Measurements from ENCODE around the gene RBM48. TPM values are rescaled to one million over a fixed set of nuclear protein-coding genes. Genes with fewer than 3 reads are reported as not detected.

RBM48 gene
- total and polyA plus RNA-seq, 7 experiments from 2014 or later = 16.9 to 42.7 (median 37.8) TPM

DNA sequence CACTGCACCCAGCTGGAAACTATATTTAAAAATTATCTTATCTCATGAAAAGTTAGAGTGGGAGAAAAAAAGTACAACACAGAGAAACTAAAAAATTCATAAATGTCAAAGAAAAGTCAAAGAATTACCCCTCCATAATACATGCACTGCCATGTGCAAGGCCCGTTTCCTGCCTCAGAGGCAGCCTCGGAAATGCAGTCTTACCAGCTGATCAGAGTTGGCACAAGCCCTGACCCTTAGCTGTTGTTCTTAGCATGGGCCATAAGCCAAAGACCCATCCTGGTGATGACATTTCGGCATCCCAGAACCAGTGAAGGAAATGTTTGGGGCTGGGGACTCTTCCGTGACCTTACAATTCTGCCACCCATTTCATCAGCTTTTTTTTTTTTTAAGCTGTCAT lies 21.6 kb downstream of the RBM48 start:
- ChIA-PET CTCF (no interaction called here), POLR2A (interaction anchor here (1.2 kb wide), 1 partner anchor 22 kb away, joined by 3 read pairs; the partner anchor contains the start of genes PEX1 and RBM48)
- Mint-ChIP-seq H3K4me1 (no peaks in the 10 kb centered on the region), H3K36me3 (no peaks in the 10 kb centered on the region), H3K27me3 (peaks cover 0 to 6% (median 0%) of the 10 kb centered on the region in 5 donors), H3K27ac (no peak overlapping the region), H3K9me3 (no peaks in the 10 kb centered on the region), H3K4me3 (no peak overlapping the region)
- H3K27me3 ChIP-seq (ENCODE audit: control insufficient read depth in 2 of 2, insufficient read depth in 2 of 2, low read length in 2 of 2) = no peaks in the 10 kb centered on the region
- DNase-seq = no peak
- intact Hi-C loops (cut with micrococcal nuclease) = no loop called here
- H3K9me3 ChIP-seq (ENCODE audit: control insufficient read depth in 2 of 3, low read length in 3 of 3) = no peaks in the 10 kb centered on the region
- H3K36me3 ChIP-seq (ENCODE audit: control insufficient read depth in 2 of 3, insufficient read depth in 3 of 3, low read length in 3 of 3) = no peaks in the 10 kb centered on the region
- no peak overlapping the region for H3K27ac ChIP-seq (ENCODE audit: low read depth, low read length)
- H3K4me3 ChIP-seq (ENCODE audit: low read length) = no peak overlapping the region
- H3K4me1 ChIP-seq (ENCODE audit: control insufficient read depth in 2 of 2, insufficient read depth in 2 of 2, low read length in 2 of 2) = no peaks in the 10 kb centered on the region
- no peak for ATAC-seq

DNA sequence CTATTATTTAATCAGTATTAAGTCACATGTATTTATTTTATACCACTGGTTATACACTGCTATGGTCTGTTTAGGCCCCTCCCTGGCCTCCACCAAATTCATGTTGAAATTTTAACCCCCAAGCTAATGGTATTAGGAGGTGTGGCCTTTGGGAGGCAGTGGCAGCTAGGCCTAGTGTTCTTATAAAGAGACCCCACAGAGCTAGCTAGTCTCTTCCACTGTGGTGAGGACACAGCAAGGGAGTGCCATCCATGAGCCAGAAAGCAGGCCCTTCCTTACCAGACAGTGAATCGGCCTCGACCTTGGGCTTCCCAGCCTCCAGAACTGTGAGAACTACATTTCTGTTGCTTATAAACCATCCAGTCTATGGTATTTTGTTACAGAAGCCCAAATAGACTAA lies 28.7 kb downstream of the RBM48 start:
- CTCF ChIA-PET = no interaction called here
- peaks cover 0 to 5% (median 2%) of the 10 kb centered on the region in 5 donors for H3K36me3 Mint-ChIP-seq
- POLR2A ChIA-PET = no interaction called here

DNA sequence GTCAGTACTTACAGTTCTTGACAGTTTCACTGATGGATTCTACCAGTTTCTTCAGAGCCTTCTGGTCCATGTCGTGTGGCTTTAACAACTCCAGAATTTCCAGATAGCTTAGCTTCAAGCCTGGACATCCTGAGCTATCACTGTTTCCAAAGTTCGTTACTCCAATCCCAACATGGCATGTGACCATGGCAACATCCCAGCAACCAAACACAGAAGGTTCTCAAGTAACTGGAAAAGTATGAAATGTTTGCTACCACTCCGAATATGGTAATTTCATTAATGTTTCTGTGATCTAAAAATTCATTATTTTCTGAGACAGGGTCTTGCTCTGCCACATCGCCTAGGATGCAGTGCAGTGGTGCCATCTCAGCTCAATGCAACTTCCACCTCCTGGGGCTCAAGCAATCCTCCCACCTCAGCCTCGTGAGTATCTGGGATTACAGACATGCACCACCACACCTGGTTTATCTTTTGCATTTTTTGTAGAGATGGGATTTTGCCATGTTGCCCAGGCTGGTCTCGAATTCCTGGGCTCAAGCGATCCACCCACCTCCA lies 29.3 kb downstream of the RBM48 start:
- intact Hi-C loops (cut with micrococcal nuclease) = no loop called here

More for the DNA sequence above, 28.7 kb downstream of the RBM48 start:
- no peaks in the 10 kb centered on the region for H3K27me3 ChIP-seq (ENCODE audit: control insufficient read depth in 2 of 2, insufficient read depth in 2 of 2, low read length in 2 of 2)
- H3K27ac ChIP-seq (ENCODE audit: low read depth, low read length) = no peak overlapping the region
- H3K9me3 ChIP-seq (ENCODE audit: control insufficient read depth in 2 of 3, low read length in 3 of 3) = no peaks in the 10 kb centered on the region
- intact Hi-C loops (cut with micrococcal nuclease) = no loop called here
- Mint-ChIP-seq H3K9me3 (no peaks in the 10 kb centered on the region), H3K27ac (peak overlapping the region in 2 of 9 donors; percentile 43 to 62), H3K4me1 (no peaks in the 10 kb centered on the region), H3K4me3 (no peak overlapping the region), H3K27me3 (no peaks in the 10 kb centered on the region)
- H3K4me3 ChIP-seq (ENCODE audit: low read length) = no peak overlapping the region
- H3K36me3 ChIP-seq (ENCODE audit: control insufficient read depth in 2 of 3, insufficient read depth in 3 of 3, low read length in 3 of 3) = peaks cover 0 to 9% (median 4%) of the 10 kb centered on the region in 3 experiments
- no peak for ATAC-seq
- no peaks in the 10 kb centered on the region for H3K4me1 ChIP-seq (ENCODE audit: control insufficient read depth in 2 of 2, insufficient read depth in 2 of 2, low read length in 2 of 2)
- DNase-seq = no peak

DNA sequence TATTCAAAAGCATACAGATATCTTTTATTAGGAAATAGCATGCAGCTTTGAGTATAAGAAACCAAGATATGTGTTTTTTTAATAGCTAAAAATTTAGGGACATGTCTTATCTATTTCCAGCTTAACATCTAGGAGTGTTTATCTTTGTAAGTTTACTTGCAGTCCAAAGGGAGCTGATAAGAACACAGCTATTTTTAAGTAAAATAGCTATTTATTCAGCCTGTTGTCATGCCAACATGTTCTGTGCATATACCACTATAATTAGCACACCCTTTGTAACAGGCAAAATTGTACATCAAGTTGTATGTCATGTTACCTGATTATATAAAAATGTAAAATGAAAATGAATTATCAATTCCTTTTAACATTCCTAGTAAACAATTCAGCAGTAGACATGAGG lies 32.0 kb downstream of the RBM48 start:
- Histone ChIP-seq H3K4me3 (ENCODE audit: low read length) (no peak overlapping the region), H3K9me3 (ENCODE audit: control insufficient read depth in 2 of 3, low read length in 3 of 3) (no peaks in the 10 kb centered on the region), H3K36me3 (ENCODE audit: control insufficient read depth in 2 of 3, insufficient read depth in 3 of 3, low read length in 3 of 3) (peaks cover 0 to 38% (median 9%) of the 10 kb centered on the region in 3 experiments), H3K4me1 (ENCODE audit: control insufficient read depth in 2 of 2, insufficient read depth in 2 of 2, low read length in 2 of 2) (no peaks in the 10 kb centered on the region), H3K27me3 (ENCODE audit: control insufficient read depth in 2 of 2, insufficient read depth in 2 of 2, low read length in 2 of 2) (no peaks in the 10 kb centered on the region), H3K27ac (ENCODE audit: low read depth, low read length) (no peak overlapping the region)
- Mint-ChIP-seq H3K36me3 (peaks cover 0 to 18% (median 9%) of the 10 kb centered on the region in 5 donors), H3K9me3 (no peaks in the 10 kb centered on the region), H3K27me3 (no peaks in the 10 kb centered on the region), H3K4me1 (no peaks in the 10 kb centered on the region), H3K27ac (no peak overlapping the region), H3K4me3 (no peak overlapping the region)
- intact Hi-C loops (cut with micrococcal nuclease) = no loop called here
- ATAC-seq = no peak
- DNase-seq = no peak
- ChIA-PET POLR2A (no interaction called here), CTCF (interaction anchor here (0.6 kb wide), 1 partner anchor 26 kb away, joined by 4 read pairs; no protein-coding TSS in a partner anchor)

More for the DNA sequence above, 29.3 kb downstream of the RBM48 start:
- no peak for ATAC-seq
- no peaks in the 10 kb centered on the region for H3K9me3 Mint-ChIP-seq
- Histone ChIP-seq H3K4me3 (ENCODE audit: low read length) (no peak overlapping the region), H3K27me3 (ENCODE audit: control insufficient read depth in 2 of 2, insufficient read depth in 2 of 2, low read length in 2 of 2) (no peaks in the 10 kb centered on the region), H3K36me3 (ENCODE audit: control insufficient read depth in 2 of 3, insufficient read depth in 3 of 3, low read length in 3 of 3) (peaks cover 0 to 14% (median 4%) of the 10 kb centered on the region in 3 experiments), H3K4me1 (ENCODE audit: control insufficient read depth in 2 of 2, insufficient read depth in 2 of 2, low read length in 2 of 2) (no peaks in the 10 kb centered on the region), H3K27ac (ENCODE audit: low read depth, low read length) (no peak overlapping the region), H3K9me3 (ENCODE audit: control insufficient read depth in 2 of 3, low read length in 3 of 3) (no peaks in the 10 kb centered on the region)
- ChIA-PET POLR2A (no interaction called here), CTCF (no interaction called here)
- H3K4me1 Mint-ChIP-seq = no peaks in the 10 kb centered on the region
- no peaks in the 10 kb centered on the region for H3K27me3 Mint-ChIP-seq
- peak overlapping the region in 3 of 9 donors; percentile 26 to 54 (median 52) for H3K27ac Mint-ChIP-seq
- no peak overlapping the region for H3K4me3 Mint-ChIP-seq
- DNase-seq = no peak
- H3K36me3 Mint-ChIP-seq = peaks cover 0 to 5% (median 2%) of the 10 kb centered on the region in 5 donors

DNA sequence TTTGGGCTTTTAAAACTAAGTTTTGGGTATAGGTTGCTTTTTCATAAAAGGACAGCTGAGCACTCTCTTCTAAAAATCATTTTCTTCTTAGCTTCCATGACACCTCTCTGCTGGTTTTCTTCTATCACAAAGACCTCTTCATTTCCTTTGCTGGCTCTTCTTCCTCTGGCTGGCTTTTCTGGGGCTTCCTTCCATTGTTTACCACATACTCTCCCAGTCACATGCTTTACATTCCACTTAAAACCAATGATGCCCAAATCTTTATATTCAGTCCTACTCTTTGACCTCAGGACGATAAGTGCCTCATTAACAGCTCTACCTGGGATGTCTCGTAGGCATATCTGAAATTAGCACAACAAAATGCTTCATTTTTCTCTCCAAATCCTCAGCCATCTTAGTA lies 34.8 kb downstream of the RBM48 start:
- POLR2A ChIA-PET = interaction anchor here (0.7 kb wide), 1 partner anchor 159 kb away, joined by 3 read pairs; no protein-coding TSS in a partner anchor
- Histone ChIP-seq H3K27me3 (ENCODE audit: control insufficient read depth in 2 of 2, insufficient read depth in 2 of 2, low read length in 2 of 2) (no peaks in the 10 kb centered on the region), H3K36me3 (ENCODE audit: control insufficient read depth in 2 of 3, insufficient read depth in 3 of 3, low read length in 3 of 3) (peaks cover 7 to 64% (median 9%) of the 10 kb centered on the region in 3 experiments), H3K4me1 (ENCODE audit: control insufficient read depth in 2 of 2, insufficient read depth in 2 of 2, low read length in 2 of 2) (no peaks in the 10 kb centered on the region), H3K9me3 (ENCODE audit: control insufficient read depth in 2 of 3, low read length in 3 of 3) (no peaks in the 10 kb centered on the region), H3K27ac (ENCODE audit: low read depth, low read length) (no peak overlapping the region), H3K4me3 (ENCODE audit: low read length) (no peak overlapping the region)
- intact Hi-C loops (cut with micrococcal nuclease) = no loop called here
- peak overlapping the region in 5 of 9 donors; percentile 3 to 76 (median 22) for H3K27ac Mint-ChIP-seq
- CTCF ChIA-PET = interaction anchor here (0.6 to 1.4 kb wide), 2 partner anchors 135 to 270 kb away, joined by 3 read pairs; no protein-coding TSS in a partner anchor
- ATAC-seq (no peak), DNase-seq (no peak)
- no peak overlapping the region for H3K4me3 Mint-ChIP-seq
- peaks cover 0 to 26% (median 15%) of the 10 kb centered on the region in 5 donors for H3K36me3 Mint-ChIP-seq
- no peaks in the 10 kb centered on the region for H3K4me1 Mint-ChIP-seq
- H3K27me3 Mint-ChIP-seq = no peaks in the 10 kb centered on the region
- no peaks in the 10 kb centered on the region for H3K9me3 Mint-ChIP-seq

DNA sequence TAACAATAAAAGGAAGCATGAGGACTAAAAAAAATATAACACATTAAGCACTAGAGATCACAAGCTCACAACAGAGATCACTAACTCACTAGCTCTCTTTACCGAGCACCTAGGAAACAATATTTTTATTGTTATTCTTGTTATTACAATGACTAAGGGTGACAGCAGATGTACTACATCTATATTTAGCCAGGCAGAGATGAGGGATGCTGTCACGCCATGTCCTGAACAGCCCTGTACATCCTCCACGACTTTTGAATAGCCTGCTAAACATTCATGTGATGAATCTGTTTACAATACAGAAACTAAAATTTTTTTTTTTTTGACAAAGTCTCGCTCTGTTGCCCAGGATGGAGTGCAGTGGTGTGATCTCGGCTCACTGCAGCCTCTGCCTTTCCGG lies 38.9 kb downstream of the RBM48 start:
- Histone ChIP-seq H3K4me1 (ENCODE audit: control insufficient read depth in 2 of 2, insufficient read depth in 2 of 2, low read length in 2 of 2) (no peaks in the 10 kb centered on the region), H3K4me3 (ENCODE audit: low read length) (no peak overlapping the region), H3K27me3 (ENCODE audit: control insufficient read depth in 2 of 2, insufficient read depth in 2 of 2, low read length in 2 of 2) (no peaks in the 10 kb centered on the region), H3K9me3 (ENCODE audit: control insufficient read depth in 2 of 3, low read length in 3 of 3) (no peaks in the 10 kb centered on the region), H3K36me3 (ENCODE audit: control insufficient read depth in 2 of 3, insufficient read depth in 3 of 3, low read length in 3 of 3) (peaks cover 5 to 73% (median 7%) of the 10 kb centered on the region in 3 experiments), H3K27ac (ENCODE audit: low read depth, low read length) (no peak overlapping the region)
- no peak for ATAC-seq
- Mint-ChIP-seq H3K36me3 (peaks cover 3 to 42% (median 14%) of the 10 kb centered on the region in 5 donors), H3K27ac (no peak overlapping the region), H3K9me3 (no peaks in the 10 kb centered on the region), H3K4me3 (no peak overlapping the region), H3K27me3 (no peaks in the 10 kb centered on the region), H3K4me1 (no peaks in the 10 kb centered on the region)
- CTCF ChIA-PET = interaction anchor here (0.6 kb wide), 1 partner anchor 13 kb away, joined by 3 read pairs; no protein-coding TSS in a partner anchor
- intact Hi-C loops (cut with micrococcal nuclease) = no loop called here
- DNase-seq = no peak
- POLR2A ChIA-PET = interaction anchor here (1.5 kb wide), 1 partner anchor 39 kb away, joined by 7 read pairs; the partner anchor contains the start of genes PEX1 and RBM48

DNA sequence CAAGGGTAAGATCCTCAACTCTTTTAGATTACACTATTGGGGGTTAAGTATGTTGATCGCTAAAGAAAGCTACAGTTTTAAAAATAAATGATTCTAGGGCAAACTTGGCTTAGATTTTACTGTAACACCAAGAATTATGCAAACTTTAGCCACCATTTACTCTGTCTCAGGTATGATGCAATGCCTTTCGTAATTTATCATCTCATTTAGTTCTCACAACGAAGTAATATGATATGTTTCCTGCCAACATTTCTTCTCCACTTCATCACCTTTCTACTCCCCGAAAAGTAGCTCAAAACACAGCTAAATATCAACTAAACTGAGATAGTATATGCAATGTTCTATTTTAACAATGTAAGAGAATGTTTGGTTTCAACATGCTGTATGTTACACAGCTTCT lies 40.5 kb downstream of the RBM48 start:
- Histone ChIP-seq H3K4me1 (ENCODE audit: control insufficient read depth in 2 of 2, insufficient read depth in 2 of 2, low read length in 2 of 2) (no peaks in the 10 kb centered on the region), H3K9me3 (ENCODE audit: control insufficient read depth in 2 of 3, low read length in 3 of 3) (no peaks in the 10 kb centered on the region), H3K27me3 (ENCODE audit: control insufficient read depth in 2 of 2, insufficient read depth in 2 of 2, low read length in 2 of 2) (no peaks in the 10 kb centered on the region), H3K36me3 (ENCODE audit: control insufficient read depth in 2 of 3, insufficient read depth in 3 of 3, low read length in 3 of 3) (peaks cover 3 to 66% (median 7%) of the 10 kb centered on the region in 3 experiments), H3K27ac (ENCODE audit: low read depth, low read length) (no peak overlapping the region), H3K4me3 (ENCODE audit: low read length) (no peak overlapping the region)
- no peaks in the 10 kb centered on the region for H3K27me3 Mint-ChIP-seq
- H3K4me1 Mint-ChIP-seq = peaks cover 0 to under 1% (median 0%) of the 10 kb centered on the region in 7 donors
- ATAC-seq (no peak), DNase-seq (no peak)
- H3K4me3 Mint-ChIP-seq = no peak overlapping the region
- intact Hi-C loops (cut with micrococcal nuclease) = no loop called here
- peak overlapping the region in 2 of 9 donors; percentile 18 to 65 for H3K27ac Mint-ChIP-seq
- CTCF ChIA-PET = no interaction called here
- no peaks in the 10 kb centered on the region for H3K9me3 Mint-ChIP-seq
- H3K36me3 Mint-ChIP-seq = peaks cover 5 to 30% (median 16%) of the 10 kb centered on the region in 5 donors
- POLR2A ChIA-PET = no interaction called here

Data from naive thymus-derived CD4-positive, alpha-beta T cell (primary cell).